ENCODE data around the gene PPARG. TPM values are rescaled to one million over a fixed set of nuclear protein-coding genes. Genes with fewer than 3 reads are reported as not detected.
A peak's percentile ranks its signal among the peaks of the same experiment; 100 is the strongest.
"Not testable (repeated sequence)": the region's sequence is repeated elsewhere in the genome, so short reads cannot be mapped to it uniquely, and the experiment has no call there.

Gene PPARG
- total and polyA plus RNA-seq, 3 experiments from 2014 or later: 0.66 to 0.74 TPM; not detected in 1

DNA sequence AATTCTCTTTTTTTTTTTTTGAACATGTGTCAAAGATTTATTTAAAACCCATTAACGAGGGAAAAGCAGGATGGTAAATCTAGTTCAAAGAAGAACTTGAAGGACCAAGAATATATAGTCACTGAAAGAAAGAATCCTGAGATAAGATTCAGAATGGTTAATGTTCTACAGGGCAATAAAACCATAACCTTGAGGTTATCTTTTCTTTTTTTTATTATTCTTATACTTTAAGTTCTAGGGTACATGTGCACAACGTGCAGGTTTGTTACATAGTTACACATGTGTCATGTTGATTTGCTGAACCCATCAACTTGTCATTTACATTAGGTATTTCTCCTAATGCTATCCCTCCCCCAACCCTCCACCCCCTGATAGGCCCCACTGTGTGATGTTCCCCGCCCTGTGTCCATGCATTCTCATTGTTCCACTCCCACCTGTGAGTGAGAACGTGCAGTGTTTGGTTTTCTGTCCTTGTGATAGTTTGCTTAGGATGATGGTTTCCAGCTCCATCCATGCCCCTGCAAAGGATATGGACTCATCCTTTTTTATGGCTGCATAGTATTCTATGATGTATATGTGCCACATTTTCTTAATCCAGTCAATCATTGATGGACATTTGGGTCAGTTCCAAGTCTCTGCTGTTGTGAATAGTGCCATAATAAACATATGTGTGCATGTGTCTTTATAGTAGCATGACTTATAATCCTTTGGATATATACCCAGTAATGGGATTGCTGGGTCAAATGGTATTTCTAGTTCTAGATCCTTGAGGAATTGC lies 97.8 kb downstream of the PPARG start:
- CTCF ChIA-PET: interaction anchor here (1.5 kb wide), 1 partner anchor 14 kb away, joined by 4 read pairs; no protein-coding TSS in a partner anchor
- H3K27ac ChIP-seq (ENCODE audit: low read depth, low read length); H3K27me3 ChIP-seq (ENCODE audit: insufficient read depth, low read length, poor library complexity, severe bottlenecking); H3K9me3 Mint-ChIP-seq; H3K4me3 ChIP-seq (ENCODE audit: low read length); H3K27ac Mint-ChIP-seq; H3K36me3 ChIP-seq (ENCODE audit: insufficient read depth, low read length); H3K4me3 Mint-ChIP-seq; DNase-seq; H3K36me3 Mint-ChIP-seq; H3K4me1 ChIP-seq (ENCODE audit: insufficient read depth, low read length); H3K9me3 ChIP-seq (ENCODE audit: low read length); POLR2A ChIA-PET; H3K4me1 Mint-ChIP-seq: not testable (repeated sequence)
- peaks cover 6 to 18% of the 10 kb centered on the region in 2 donors for H3K27me3 Mint-ChIP-seq

GRCh38 chr3:12388185-12388584 lies 99.3 kb downstream of the PPARG start:
- H3K27me3 Mint-ChIP-seq: peaks cover 6 to 18% of the 10 kb centered on the region in 2 donors
- no peaks in the 10 kb centered on the region for H3K36me3 ChIP-seq (ENCODE audit: insufficient read depth, low read length)
- H3K4me3 ChIP-seq (ENCODE audit: low read length): no peak overlapping the region
- no peaks in the 10 kb centered on the region for H3K4me1 ChIP-seq (ENCODE audit: insufficient read depth, low read length)
- ChIA-PET POLR2A (no interaction called here), CTCF (interaction anchor here (1.5 kb wide), 1 partner anchor 12 kb away, joined by 4 read pairs; no protein-coding TSS in a partner anchor)
- H3K9me3 ChIP-seq (ENCODE audit: low read length): no peaks in the 10 kb centered on the region
- H3K27ac Mint-ChIP-seq: no peak overlapping the region
- peaks cover 0 to 7% (median 0%) of the 10 kb centered on the region in 5 donors for H3K9me3 Mint-ChIP-seq
- H3K27me3 ChIP-seq (ENCODE audit: insufficient read depth, low read length, poor library complexity, severe bottlenecking): no peaks in the 10 kb centered on the region
- DNase-seq: no peak
- H3K27ac ChIP-seq (ENCODE audit: low read depth, low read length): no peak overlapping the region
- H3K4me3 Mint-ChIP-seq: no peak overlapping the region
- H3K4me1 Mint-ChIP-seq: peaks cover 0 to 4% (median 0%) of the 10 kb centered on the region in 3 donors
- peaks cover 0 to 3% (median 0%) of the 10 kb centered on the region in 3 donors for H3K36me3 Mint-ChIP-seq

DNA sequence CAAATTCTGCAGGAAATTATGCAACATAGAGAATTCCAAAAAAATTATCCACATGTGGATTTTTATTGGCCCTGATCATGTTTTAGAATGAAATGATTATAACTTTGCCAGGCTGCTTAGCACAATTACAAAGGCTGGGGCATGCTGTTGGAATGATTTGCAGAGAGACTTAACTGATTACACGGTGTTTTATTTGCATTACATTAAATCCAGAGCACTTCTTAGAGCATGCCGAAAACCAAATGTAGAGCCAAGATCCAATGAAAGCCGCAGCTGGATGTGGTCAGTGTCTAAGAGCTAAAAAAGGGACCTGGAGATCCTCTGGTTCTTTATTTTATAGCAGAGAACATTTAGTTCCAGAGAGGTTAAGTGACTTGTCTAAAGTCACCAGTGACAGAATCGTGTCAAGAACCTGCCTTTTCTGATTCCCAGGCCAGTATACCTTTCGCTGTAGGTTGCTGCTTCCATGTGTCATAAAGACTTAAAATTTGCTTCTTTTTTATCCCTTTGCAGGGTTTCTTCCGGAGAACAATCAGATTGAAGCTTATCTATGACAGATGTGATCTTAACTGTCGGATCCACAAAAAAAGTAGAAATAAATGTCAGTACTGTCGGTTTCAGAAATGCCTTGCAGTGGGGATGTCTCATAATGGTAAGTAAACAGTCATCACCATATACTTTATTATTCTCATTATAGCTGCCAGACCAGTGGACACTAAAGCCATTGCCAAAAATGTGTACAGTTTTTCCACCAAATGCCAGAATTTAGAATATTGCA lies 103.4 kb downstream of the PPARG start:
- H3K4me3 Mint-ChIP-seq: no peak overlapping the region
- H3K27me3 ChIP-seq (ENCODE audit: insufficient read depth, low read length, poor library complexity, severe bottlenecking): no peaks in the 10 kb centered on the region
- H3K27me3 Mint-ChIP-seq: peaks cover 5 to 16% of the 10 kb centered on the region in 2 donors
- no peak overlapping the region for H3K27ac ChIP-seq (ENCODE audit: low read depth, low read length)
- H3K36me3 ChIP-seq (ENCODE audit: insufficient read depth, low read length): no peaks in the 10 kb centered on the region
- no peak for DNase-seq
- H3K4me3 ChIP-seq (ENCODE audit: low read length): no peak overlapping the region
- H3K36me3 Mint-ChIP-seq: no peaks in the 10 kb centered on the region
- CTCF ChIA-PET: no interaction called here
- POLR2A ChIA-PET: no interaction called here
- no peak overlapping the region for H3K27ac Mint-ChIP-seq
- H3K4me1 ChIP-seq (ENCODE audit: insufficient read depth, low read length): no peaks in the 10 kb centered on the region
- H3K9me3 ChIP-seq (ENCODE audit: low read length): no peaks in the 10 kb centered on the region
- peaks cover 10 to 13% (median 13%) of the 10 kb centered on the region in 3 donors for H3K4me1 Mint-ChIP-seq
- H3K9me3 Mint-ChIP-seq: peaks cover 0 to 4% (median 0%) of the 10 kb centered on the region in 5 donors

DNA sequence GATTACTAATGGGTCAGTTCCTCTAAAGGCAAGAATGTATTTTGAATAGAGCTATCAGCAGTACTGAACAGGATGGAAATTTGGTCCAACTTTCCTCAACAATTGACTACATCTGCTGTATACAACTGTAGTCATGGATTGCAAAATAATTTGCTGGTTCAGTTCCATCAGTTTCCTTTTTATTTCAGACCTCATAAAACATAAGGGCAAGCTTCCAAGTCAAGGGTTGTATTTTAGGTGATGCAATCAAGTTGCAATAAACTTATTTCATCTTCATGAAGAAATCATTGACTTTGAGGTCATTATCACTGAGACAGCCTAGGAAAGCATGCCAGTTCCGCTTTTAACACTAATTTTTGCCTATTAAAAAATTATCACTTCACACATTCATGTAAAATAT lies 105.0 kb downstream of the PPARG start:
- peaks cover 8 to 23% of the 10 kb centered on the region in 2 donors for H3K27me3 Mint-ChIP-seq
- H3K27me3 ChIP-seq (ENCODE audit: insufficient read depth, low read length, poor library complexity, severe bottlenecking): no peaks in the 10 kb centered on the region
- H3K4me3 Mint-ChIP-seq: no peak overlapping the region
- no peak for DNase-seq
- no peaks in the 10 kb centered on the region for H3K36me3 Mint-ChIP-seq
- ChIA-PET CTCF (no interaction called here), POLR2A (no interaction called here)
- no peaks in the 10 kb centered on the region for H3K4me1 ChIP-seq (ENCODE audit: insufficient read depth, low read length)
- peaks cover 10 to 13% (median 13%) of the 10 kb centered on the region in 3 donors for H3K4me1 Mint-ChIP-seq
- no peak overlapping the region for H3K27ac Mint-ChIP-seq
- H3K9me3 Mint-ChIP-seq: peaks cover 0 to 3% (median 0%) of the 10 kb centered on the region in 5 donors
- H3K9me3 ChIP-seq (ENCODE audit: low read length): no peaks in the 10 kb centered on the region
- H3K4me3 ChIP-seq (ENCODE audit: low read length): no peak overlapping the region
- H3K27ac ChIP-seq (ENCODE audit: low read depth, low read length): no peak overlapping the region
- H3K36me3 ChIP-seq (ENCODE audit: insufficient read depth, low read length): no peaks in the 10 kb centered on the region

- ChIA-PET CTCF (no interaction called here), POLR2A (no interaction called here)
- H3K4me1 Mint-ChIP-seq: peaks cover 10 to 13% (median 13%) of the 10 kb centered on the region in 3 donors
- H3K4me3 Mint-ChIP-seq: peak overlapping the region in 6 of 7 donors; percentile 65 to 86 (median 76)
- peak overlapping the region in 5 of 8 donors; percentile 11 to 63 (median 39) for H3K27ac Mint-ChIP-seq
- no peaks in the 10 kb centered on the region for H3K9me3 Mint-ChIP-seq
- H3K36me3 Mint-ChIP-seq: no peaks in the 10 kb centered on the region
- Histone ChIP-seq H3K27ac (ENCODE audit: low read depth, low read length) (no peak overlapping the region), H3K4me1 (ENCODE audit: insufficient read depth, low read length) (no peaks in the 10 kb centered on the region), H3K27me3 (ENCODE audit: insufficient read depth, low read length, poor library complexity, severe bottlenecking) (no peaks in the 10 kb centered on the region), H3K36me3 (ENCODE audit: insufficient read depth, low read length) (no peaks in the 10 kb centered on the region), H3K9me3 (ENCODE audit: low read length) (no peaks in the 10 kb centered on the region), H3K4me3 (ENCODE audit: low read length) (no peak overlapping the region)
- H3K27me3 Mint-ChIP-seq: peaks cover 7 to 20% of the 10 kb centered on the region in 2 donors
- DNase-seq: no peak
Observed at GRCh38 chr3:12394569-12395271, 105.8 kb downstream of the PPARG start.

DNA sequence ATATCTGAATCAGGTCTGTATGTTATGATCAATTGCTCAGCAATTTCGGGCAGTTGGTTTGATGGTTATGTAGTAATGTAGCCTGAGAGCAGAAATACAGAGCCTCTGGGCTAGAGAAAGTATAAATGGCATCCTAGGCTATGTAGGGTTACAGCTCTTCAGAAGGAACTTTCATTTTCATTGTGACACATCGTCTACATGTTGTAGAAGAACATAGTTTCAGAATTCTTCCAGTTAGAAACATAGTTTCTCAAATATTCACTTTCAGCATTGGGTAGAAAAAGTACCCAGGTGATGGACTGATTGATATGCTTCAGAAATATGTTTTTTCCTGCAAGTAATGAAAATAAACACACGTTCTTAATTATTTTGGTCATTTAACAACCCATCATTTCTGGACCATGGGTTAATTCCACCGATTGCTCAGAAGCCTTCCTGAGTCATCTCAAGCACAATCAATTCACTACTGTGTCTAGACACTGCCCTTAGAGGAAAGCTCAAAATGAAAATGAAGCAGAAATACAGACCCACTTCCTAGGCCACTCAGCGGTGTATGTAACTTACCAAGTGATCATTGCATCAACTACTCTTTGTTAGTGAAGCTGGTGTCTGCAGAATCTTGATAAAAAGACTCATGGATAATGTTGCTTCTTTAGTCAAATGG lies 106.6 kb downstream of the PPARG start:
- Mint-ChIP-seq H3K4me1 (peaks cover 10 to 13% (median 13%) of the 10 kb centered on the region in 3 donors), H3K4me3 (peak overlapping the region; percentile 19 to 86 (median 75)), H3K36me3 (no peaks in the 10 kb centered on the region), H3K27me3 (peaks cover 7 to 20% of the 10 kb centered on the region in 2 donors), H3K27ac (peak overlapping the region in 7 of 8 donors; percentile 11 to 74 (median 47)), H3K9me3 (no peaks in the 10 kb centered on the region)
- ChIA-PET POLR2A (no interaction called here), CTCF (no interaction called here)
- no peaks in the 10 kb centered on the region for H3K9me3 ChIP-seq (ENCODE audit: low read length)
- DNase-seq: no peak
- H3K36me3 ChIP-seq (ENCODE audit: insufficient read depth, low read length): no peaks in the 10 kb centered on the region
- no peaks in the 10 kb centered on the region for H3K27me3 ChIP-seq (ENCODE audit: insufficient read depth, low read length, poor library complexity, severe bottlenecking)
- no peaks in the 10 kb centered on the region for H3K4me1 ChIP-seq (ENCODE audit: insufficient read depth, low read length)
- no peak overlapping the region for H3K4me3 ChIP-seq (ENCODE audit: low read length)
- no peak overlapping the region for H3K27ac ChIP-seq (ENCODE audit: low read depth, low read length)

DNA sequence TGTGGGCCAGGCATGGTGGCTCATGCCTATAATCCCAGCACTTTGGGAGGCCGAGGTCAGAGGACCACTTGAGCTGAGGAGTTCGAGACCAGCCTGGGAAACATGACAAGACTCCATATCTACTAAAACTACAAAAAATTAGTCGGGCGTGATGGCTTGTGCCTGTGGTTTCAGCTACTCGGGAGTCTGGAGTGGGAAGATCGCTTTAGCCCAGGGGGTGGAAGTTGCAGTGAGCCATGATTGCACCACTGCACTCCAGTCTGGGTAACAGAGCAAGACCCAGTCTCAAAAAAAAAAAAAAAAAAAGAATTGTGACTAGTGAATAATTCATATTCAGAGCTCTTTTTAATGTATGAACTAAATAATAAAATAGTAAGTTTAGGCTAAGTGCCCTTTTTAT lies 107.6 kb downstream of the PPARG start:
- H3K4me1 Mint-ChIP-seq: peaks cover 10 to 13% (median 13%) of the 10 kb centered on the region in 3 donors
- no peaks in the 10 kb centered on the region for H3K27me3 ChIP-seq (ENCODE audit: insufficient read depth, low read length, poor library complexity, severe bottlenecking)
- no peaks in the 10 kb centered on the region for H3K9me3 ChIP-seq (ENCODE audit: low read length)
- no peaks in the 10 kb centered on the region for H3K36me3 ChIP-seq (ENCODE audit: insufficient read depth, low read length)
- no peaks in the 10 kb centered on the region for H3K9me3 Mint-ChIP-seq
- no peak overlapping the region for H3K4me3 ChIP-seq (ENCODE audit: low read length)
- ChIA-PET POLR2A (no interaction called here), CTCF (no interaction called here)
- no peaks in the 10 kb centered on the region for H3K36me3 Mint-ChIP-seq
- H3K4me3 Mint-ChIP-seq: no peak overlapping the region
- no peaks in the 10 kb centered on the region for H3K4me1 ChIP-seq (ENCODE audit: insufficient read depth, low read length)
- H3K27ac ChIP-seq (ENCODE audit: low read depth, low read length): no peak overlapping the region
- no peak overlapping the region for H3K27ac Mint-ChIP-seq
- no peak for DNase-seq
- peaks cover 7 to 17% of the 10 kb centered on the region in 2 donors for H3K27me3 Mint-ChIP-seq
